Cardiac muscle cell (in vitro differentiated cells and primary cell): ENCODE data around the gene SGCG. TPM values are rescaled to one million over a fixed set of nuclear protein-coding genes. Genes with fewer than 3 reads are reported as not detected.

ENCODE experiments used
- DNase-seq, 2 donors: peaks; one replicate each; pipeline versions ENCODE4 v3.0.0 to v3.0.0-alpha.2; 2010 to 2017; ENCODE audit warnings: low read depth in 1 of 2, low spot score in 1 of 2
- H3K27ac ChIP-seq: fragments of 200-600 bp; sonication (generic); 2 replicates; pipeline ENCODE4 v1.5.1; 2016
- H3K27me3 ChIP-seq: fragments of 200-600 bp; sonication (generic); 2 replicates; pipeline ENCODE4 v1.6.0; 2016; ENCODE audit warnings: control low read depth
- H3K36me3 ChIP-seq: fragments of 200-600 bp; sonication (generic); 2 replicates; pipeline ENCODE4 v1.5.1; 2016; ENCODE audit warnings: control low read depth
- H3K4me1 ChIP-seq: fragments of 200-600 bp; sonication (generic); 2 replicates; pipeline ENCODE4 v1.8.1; 2017; ENCODE audit warnings: low read depth, mild to moderate bottlenecking, mixed run types
- H3K4me3 ChIP-seq: fragments of 200-600 bp; sonication (generic); 2 replicates; pipeline ENCODE4 v1.5.1; 2016; ENCODE audit warnings: mild to moderate bottlenecking
- H3K9me3 ChIP-seq: fragments of 200-600 bp; sonication (generic); 2 replicates; pipeline ENCODE4 v1.5.1; 2017; ENCODE audit warnings: low read depth, mild to moderate bottlenecking, control low read depth
- CTCF ChIP-seq: IDR thresholded peaks from 2 replicates; pipeline ENCODE4 v1.5.1; 2012; ENCODE audit warnings: low read depth, mild to moderate bottlenecking, low read length
- polyA plus RNA-seq: library from polyadenylated mRNA; unstranded; fragments of >200 nt; fragmentation: Nextera tagmentation; extraction: Ambion mirVana; gene quantifications from 2 replicates; pipeline ENCODE4 v1.2.1, GENCODE V29; 2016
- total RNA-seq: library from RNA; depleted of rRNA; stranded (reverse); fragments of >200 nt; gene quantifications from 2 replicates; pipeline ENCODE4 v1.2.3, GENCODE V29; 2016

SGCG gene
- total and polyA plus RNA-seq, 2 experiments from 2014 or later = 0.09 TPM; not detected in 1

- Histone ChIP-seq H3K27me3 (no peaks in the 10 kb centered on the region), H3K4me1 (peaks cover 3% of the 10 kb centered on the region), H3K36me3 (no peaks in the 10 kb centered on the region), H3K4me3 (no peak overlapping the region), H3K27ac (no peak overlapping the region), H3K9me3 (no peaks in the 10 kb centered on the region)
- no peak for TF ChIP-seq CTCF
- DNase-seq = peak in 1 of 2 donors; percentile 48
These were observed 86.8 kb downstream of the SGCG start for GRCh38 chr13:23267571-23267970.

GRCh38 chr13:23268441-23268840 lies 87.7 kb downstream of the SGCG start:
- no peak for DNase-seq
- TF ChIP-seq CTCF = no peak
- no peak overlapping the region for H3K4me3 ChIP-seq

GRCh38 chr13:23271331-23271730 lies 90.6 kb downstream of the SGCG start:
- Histone ChIP-seq H3K4me3 (no peak overlapping the region), H3K9me3 (no peaks in the 10 kb centered on the region), H3K4me1 (peaks cover 3% of the 10 kb centered on the region), H3K36me3 (no peaks in the 10 kb centered on the region), H3K27me3 (no peaks in the 10 kb centered on the region), H3K27ac (no peak overlapping the region)
- TF ChIP-seq CTCF = no peak
- DNase-seq = no peak

More at GRCh38 chr13:23268441-23268840, 87.7 kb downstream of the SGCG start:
- H3K27me3 ChIP-seq = no peaks in the 10 kb centered on the region
- no peaks in the 10 kb centered on the region for H3K9me3 ChIP-seq
- H3K27ac ChIP-seq = no peak overlapping the region
- no peaks in the 10 kb centered on the region for H3K36me3 ChIP-seq
- H3K4me1 ChIP-seq = peaks cover 3% of the 10 kb centered on the region

- DNase-seq = no peak
- Histone ChIP-seq H3K27ac (no peak overlapping the region), H3K27me3 (no peaks in the 10 kb centered on the region), H3K4me3 (no peak overlapping the region), H3K9me3 (no peaks in the 10 kb centered on the region), H3K4me1 (no peaks in the 10 kb centered on the region), H3K36me3 (no peaks in the 10 kb centered on the region)
- TF ChIP-seq CTCF = no peak
These were observed 92.7 kb downstream of the SGCG start for GRCh38 chr13:23273498-23273897.

- peak in 1 of 2 donors; percentile 17 for DNase-seq
- no peak for TF ChIP-seq CTCF
- Histone ChIP-seq H3K9me3 (no peaks in the 10 kb centered on the region), H3K27ac (no peak overlapping the region), H3K27me3 (no peaks in the 10 kb centered on the region), H3K4me1 (no peaks in the 10 kb centered on the region), H3K36me3 (no peaks in the 10 kb centered on the region), H3K4me3 (no peak overlapping the region)
These were observed 98.5 kb downstream of the SGCG start for GRCh38 chr13:23279321-23279720.

- Histone ChIP-seq H3K27me3 (no peaks in the 10 kb centered on the region), H3K4me1 (no peaks in the 10 kb centered on the region), H3K9me3 (no peaks in the 10 kb centered on the region), H3K36me3 (no peaks in the 10 kb centered on the region), H3K4me3 (no peak overlapping the region), H3K27ac (no peak overlapping the region)
- DNase-seq = no peak
- no peak for TF ChIP-seq CTCF
These were observed 107.8 kb downstream of the SGCG start for GRCh38 chr13:23288564-23288963.
